GM10266 (cell line): ENCODE data around the gene BSN.

Experiments
- DNase-seq: peaks from one replicate; pipeline ENCODE4 v3.0.0; 2012; ENCODE audit errors: extremely low spot score
- TF ChIP-seq, protein P1 (sequence below): IDR thresholded peaks from 2 replicates; pipeline ENCODE4 v1.5.1; 2012; ENCODE audit warnings: mild to moderate bottlenecking, low read depth; ENCODE audit not compliant: control insufficient read depth, insufficient read depth; ENCODE audit errors: missing control alignments

The BSN gene

DNA sequence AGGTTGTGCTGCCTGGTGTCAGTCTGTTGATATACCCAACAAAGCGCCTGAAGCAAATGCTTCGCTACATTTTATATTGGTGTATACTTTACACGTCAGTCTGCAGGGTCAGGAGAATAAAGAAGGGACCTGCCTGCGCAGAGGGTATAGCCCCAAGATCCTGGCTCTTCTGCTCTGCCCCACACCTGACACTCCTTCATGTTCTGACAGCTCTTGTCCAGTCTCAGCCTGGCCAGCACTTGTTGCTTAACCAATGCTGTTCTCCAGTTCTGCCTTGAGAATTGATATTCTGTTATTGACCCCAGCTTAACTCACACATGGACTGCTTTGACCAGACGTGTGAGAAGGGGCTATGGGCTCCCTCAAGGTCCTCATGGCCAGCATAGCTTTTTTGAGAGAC, 35.8 kb upstream of the BSN start:
- TF ChIP-seq, protein P1, sequence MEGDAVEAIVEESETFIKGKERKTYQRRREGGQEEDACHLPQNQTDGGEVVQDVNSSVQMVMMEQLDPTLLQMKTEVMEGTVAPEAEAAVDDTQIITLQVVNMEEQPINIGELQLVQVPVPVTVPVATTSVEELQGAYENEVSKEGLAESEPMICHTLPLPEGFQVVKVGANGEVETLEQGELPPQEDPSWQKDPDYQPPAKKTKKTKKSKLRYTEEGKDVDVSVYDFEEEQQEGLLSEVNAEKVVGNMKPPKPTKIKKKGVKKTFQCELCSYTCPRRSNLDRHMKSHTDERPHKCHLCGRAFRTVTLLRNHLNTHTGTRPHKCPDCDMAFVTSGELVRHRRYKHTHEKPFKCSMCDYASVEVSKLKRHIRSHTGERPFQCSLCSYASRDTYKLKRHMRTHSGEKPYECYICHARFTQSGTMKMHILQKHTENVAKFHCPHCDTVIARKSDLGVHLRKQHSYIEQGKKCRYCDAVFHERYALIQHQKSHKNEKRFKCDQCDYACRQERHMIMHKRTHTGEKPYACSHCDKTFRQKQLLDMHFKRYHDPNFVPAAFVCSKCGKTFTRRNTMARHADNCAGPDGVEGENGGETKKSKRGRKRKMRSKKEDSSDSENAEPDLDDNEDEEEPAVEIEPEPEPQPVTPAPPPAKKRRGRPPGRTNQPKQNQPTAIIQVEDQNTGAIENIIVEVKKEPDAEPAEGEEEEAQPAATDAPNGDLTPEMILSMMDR, result no peak
- DNase-seq, result no peak

DNA sequence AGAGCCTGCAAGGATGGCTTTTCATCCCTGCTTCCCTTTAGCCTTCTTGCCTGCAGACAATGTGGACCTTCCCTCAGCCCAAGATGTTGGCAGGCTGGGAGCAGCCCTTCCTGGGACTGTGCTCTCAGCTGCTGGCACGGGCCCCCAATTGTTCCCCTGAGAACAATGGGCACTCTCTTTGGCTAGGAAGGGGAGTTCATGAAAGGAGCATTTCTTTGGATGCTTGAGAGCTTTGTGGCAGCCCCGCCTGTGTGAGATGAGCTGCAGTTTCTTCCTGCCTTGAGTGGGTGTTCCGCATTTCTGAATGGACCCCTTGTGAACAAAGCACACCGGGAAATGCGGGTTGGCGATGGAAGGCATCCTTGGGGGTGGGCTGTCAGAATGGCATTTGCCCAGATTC, 35.0 kb upstream of the BSN start:
- no peak for DNase-seq
- TF ChIP-seq, protein P1, result no peak

DNA sequence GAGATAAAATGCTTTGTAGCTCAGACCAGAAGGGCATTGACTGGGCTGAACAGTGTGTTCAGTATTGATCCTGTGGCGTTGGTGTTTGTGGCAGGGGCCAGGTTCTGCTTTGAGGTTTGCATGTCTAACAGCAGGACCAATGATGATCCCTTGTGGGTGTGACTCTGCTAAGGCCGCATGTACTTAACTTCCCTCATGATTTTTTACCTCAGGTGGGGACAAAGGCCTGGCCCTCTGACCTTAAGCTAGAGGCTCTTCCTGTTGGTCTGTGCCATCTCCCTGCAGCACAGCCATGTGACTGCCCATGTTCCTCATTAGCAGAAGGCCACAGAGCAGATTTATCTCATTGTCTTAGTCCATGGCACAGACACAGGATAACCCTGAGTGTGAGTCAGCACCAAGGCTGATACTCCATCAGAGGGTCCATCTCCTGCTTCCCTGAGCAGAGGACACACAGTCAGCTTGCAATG, 34.3 kb upstream of the BSN start:
- DNase-seq, result no peak
- TF ChIP-seq, protein P1, result no peak

DNA sequence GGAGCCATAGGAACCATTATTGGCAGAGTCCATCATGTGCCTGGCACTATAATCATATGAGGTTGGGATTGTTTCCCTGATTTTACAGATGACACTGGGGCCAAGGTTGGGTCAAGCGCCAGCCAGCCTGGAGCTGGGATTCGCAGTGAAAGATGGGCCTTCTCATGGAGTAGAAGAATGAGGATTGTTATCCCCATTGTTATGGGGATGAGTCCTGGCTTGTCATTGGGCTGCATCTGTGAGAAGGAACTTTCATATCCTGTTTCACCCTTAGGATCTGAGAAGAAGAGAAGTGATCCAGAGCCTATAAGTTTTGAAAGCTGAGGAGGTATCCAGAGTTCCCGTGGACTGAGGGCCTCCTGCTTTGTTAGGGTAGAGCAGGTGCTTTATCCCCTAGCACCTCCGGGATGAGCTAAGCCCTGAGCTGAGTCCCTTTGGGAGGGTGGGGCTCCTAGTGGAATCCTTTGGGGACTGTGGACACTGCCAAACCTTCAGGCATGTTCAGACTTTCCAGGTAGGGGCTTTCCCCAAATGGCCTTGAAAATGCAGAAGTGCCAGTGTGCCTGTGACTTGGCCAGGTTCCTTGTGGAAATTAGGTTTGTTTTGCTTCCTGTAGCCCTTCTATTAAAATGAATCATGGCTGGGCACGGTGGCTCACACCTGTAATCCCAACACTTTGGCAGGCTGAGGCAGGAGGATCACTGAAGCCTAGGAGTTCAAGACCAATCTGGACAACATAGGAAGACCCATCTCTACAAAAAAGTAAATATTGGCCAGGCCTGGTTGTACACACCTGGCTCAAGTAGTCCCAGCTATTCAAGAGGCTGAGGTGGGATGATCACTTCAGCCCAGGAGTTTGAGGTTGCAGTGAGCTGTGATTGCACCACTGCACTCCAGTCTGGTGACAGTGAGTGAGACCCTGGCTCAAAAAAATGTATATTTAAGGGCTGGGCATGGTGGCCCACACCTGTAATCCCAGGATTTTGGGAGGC, 30.2 kb upstream of the BSN start:
- TF ChIP-seq, protein P1, result no peak
- no peak for DNase-seq

DNA sequence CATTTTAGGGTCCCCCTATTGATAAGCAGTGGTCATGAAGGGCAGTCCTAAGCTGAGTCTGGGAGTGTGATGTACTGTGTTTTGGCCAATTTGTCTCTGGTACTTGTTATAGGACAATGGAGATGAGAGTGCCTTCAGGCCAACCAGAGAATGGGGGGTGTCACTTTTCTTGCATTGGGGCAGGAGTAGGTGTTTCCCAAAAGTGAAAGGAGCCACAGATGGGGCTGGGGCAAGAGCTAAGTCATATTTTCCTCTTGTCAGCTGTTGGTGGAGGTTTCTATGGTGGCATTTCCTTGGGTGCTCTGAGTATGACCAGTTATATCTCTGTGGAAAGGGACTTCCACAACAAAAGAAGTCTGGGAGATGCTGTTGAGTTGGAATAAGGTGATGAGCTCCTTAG, 24.7 kb upstream of the BSN start:
- TF ChIP-seq, protein P1, result no peak

DNA sequence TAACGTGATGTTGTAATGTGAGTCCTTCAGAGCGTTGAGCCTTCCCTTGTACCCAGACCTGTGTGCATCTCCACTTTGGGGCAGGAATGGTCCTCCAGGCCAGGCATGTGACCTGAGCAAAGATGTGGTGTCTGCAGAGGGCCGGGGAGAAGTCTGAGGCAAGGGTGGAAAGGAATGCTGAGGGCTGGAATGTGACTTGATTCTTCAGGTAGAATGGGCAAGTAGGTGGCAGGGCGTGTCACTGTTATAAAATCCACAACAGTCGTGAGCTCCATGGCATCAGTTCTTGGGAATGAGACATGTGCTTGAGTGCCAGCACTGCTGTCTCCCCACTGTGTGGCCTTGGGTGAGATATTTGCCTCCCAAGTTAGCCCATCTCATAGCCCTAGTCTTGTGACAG, 24.0 kb upstream of the BSN start:
- TF ChIP-seq, protein P1, result no peak
- DNase-seq, result no peak

More for the DNA sequence above, 24.7 kb upstream of the BSN start:
- peak; percentile 36 for DNase-seq

DNA sequence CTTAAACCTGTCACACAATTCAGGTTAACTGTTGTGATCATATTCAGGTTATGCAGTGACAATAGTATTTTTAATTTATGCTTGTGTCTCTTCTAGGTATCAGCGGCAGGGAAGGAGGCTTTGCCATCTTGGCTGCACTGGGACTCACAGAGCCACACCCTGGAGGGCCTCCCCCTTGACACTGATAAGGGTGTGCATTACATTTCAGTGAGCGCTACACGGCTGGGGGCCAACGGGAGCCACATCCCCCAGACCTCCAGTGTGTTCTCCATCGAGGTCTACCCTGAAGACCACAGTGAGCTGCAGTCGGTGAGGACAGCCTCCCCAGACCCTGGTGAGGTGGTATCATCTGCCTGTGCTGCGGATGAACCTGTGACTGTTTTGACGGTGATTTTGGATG, 23.6 kb upstream of the BSN start:
- TF ChIP-seq, protein P1, result no peak
- DNase-seq, result no peak
